Vagina (tissue), 2 donors: ENCODE data around the gene CMTM3.

ENCODE experiments used
- POLR2A ChIP-seq, 2 donors: fragments of 450-650 bp; IDR thresholded peaks; one replicate each; pipeline ENCODE4 v1.6.1; 2017; ENCODE audit warnings: antibody characterized with exemption in 2 of 2, mild to moderate bottlenecking in 2 of 2, moderate library complexity in 2 of 2
- POLR2AphosphoS5 ChIP-seq, 2 donors: sonication (generic); formaldehyde crosslinking; IDR thresholded peaks; one replicate each; pipeline ENCODE4 v1.9.0; 2017; ENCODE audit warnings: antibody characterized with exemption in 2 of 2, mild to moderate bottlenecking in 2 of 2, low read depth in 1 of 2; ENCODE audit not compliant: insufficient read depth in 1 of 2
- TF ChIP-seq, protein P1 (sequence below), 3 experiments: fragments of 450-650 bp in 2 of 3; fragments of 200-600 bp in 1 of 3; sonication (generic) in 1 of 3; IDR thresholded peaks; one replicate each; pipeline ENCODE4 v1.5.1; 2017 to 2019; ENCODE audit warnings: antibody characterized with exemption in 3 of 3, mild to moderate bottlenecking in 2 of 3, moderate library complexity in 2 of 3

DNA sequence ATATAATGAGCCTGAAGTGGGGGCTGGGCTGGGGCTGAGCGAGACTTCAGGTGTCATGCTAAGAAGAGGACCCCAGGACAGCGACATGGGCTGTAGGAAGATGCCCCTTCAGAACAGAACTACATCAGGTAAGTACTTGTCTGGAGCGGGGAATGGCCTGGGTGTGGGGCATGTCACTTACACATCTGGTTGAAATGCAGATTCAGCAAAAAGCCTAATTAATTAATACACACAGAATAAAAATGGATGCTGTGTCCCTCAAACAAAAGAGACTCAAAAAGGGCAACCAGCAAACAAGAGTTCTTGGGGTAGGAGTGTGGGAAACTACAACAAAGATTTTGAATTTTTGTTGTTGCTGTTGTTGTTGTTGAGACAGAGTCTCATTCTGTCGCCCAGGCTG lies 13.5 kb upstream of the CMTM3 start:
- TF ChIP-seq, protein P1, sequence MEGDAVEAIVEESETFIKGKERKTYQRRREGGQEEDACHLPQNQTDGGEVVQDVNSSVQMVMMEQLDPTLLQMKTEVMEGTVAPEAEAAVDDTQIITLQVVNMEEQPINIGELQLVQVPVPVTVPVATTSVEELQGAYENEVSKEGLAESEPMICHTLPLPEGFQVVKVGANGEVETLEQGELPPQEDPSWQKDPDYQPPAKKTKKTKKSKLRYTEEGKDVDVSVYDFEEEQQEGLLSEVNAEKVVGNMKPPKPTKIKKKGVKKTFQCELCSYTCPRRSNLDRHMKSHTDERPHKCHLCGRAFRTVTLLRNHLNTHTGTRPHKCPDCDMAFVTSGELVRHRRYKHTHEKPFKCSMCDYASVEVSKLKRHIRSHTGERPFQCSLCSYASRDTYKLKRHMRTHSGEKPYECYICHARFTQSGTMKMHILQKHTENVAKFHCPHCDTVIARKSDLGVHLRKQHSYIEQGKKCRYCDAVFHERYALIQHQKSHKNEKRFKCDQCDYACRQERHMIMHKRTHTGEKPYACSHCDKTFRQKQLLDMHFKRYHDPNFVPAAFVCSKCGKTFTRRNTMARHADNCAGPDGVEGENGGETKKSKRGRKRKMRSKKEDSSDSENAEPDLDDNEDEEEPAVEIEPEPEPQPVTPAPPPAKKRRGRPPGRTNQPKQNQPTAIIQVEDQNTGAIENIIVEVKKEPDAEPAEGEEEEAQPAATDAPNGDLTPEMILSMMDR (IDR thresholded peaks at IDR 0.05): no peak
- TF ChIP-seq POLR2A (IDR thresholded peaks at IDR 0.05): no peak
- no peak for TF ChIP-seq POLR2AphosphoS5 (IDR thresholded peaks at IDR 0.05; ENCODE audit: insufficient read depth in 1 of 2, low read depth in 1 of 2)
